Measurements from ENCODE around the gene OR56A5.

Gene OR56A5

GRCh38 chr11:5923794-5924193 lies 44.5 kb downstream of the OR56A5 start (continued):
- TF ChIP-seq ZNF768 (tag by site-specific recombination; IDR thresholded peaks at IDR 0.05) (no peak), ZNF175 (tag by site-specific recombination; IDR thresholded peaks at IDR 0.05) (no peak), ZNF488 (tag by site-specific recombination; IDR thresholded peaks at IDR 0.05) (no peak), ZNF704 (tag by site-specific recombination; IDR thresholded peaks at IDR 0.05) (no peak)

- H3K36me3 ChIP-seq (ENCODE audit: control insufficient read depth in 2 of 2, insufficient read depth in 1 of 2, low read length in 2 of 2) = no peaks in the 10 kb centered on the region
- no peaks in the 10 kb centered on the region for H3K4me1 ChIP-seq (ENCODE audit: control insufficient read depth, insufficient read depth, low read length)
- no peaks in the 10 kb centered on the region for H3K9me3 ChIP-seq (ENCODE audit: control insufficient read depth, insufficient read depth, low read depth, low read length)
- no peak overlapping the region for H3K27ac ChIP-seq (ENCODE audit: extremely low read depth, low read depth, low read length)
- ChIA-PET POLR2A (no interaction called here), CTCF (interaction anchor here (0.6 kb wide), 1 partner anchor 760 kb away, joined by 3 read pairs; the partner anchor contains the start of gene MRPL17)
- H3K4me3 ChIP-seq (ENCODE audit: low read depth, low read length) = no peak overlapping the region
- no peak for TF ChIP-seq REST (tag by site-specific recombination; IDR thresholded peaks at IDR 0.05)
- TF ChIP-seq ZNF202 (tag by site-specific recombination; IDR thresholded peaks at IDR 0.05; ENCODE audit: borderline replicate concordance) = no peak
- no peak for TF ChIP-seq HIC1 (tag by site-specific recombination; IDR thresholded peaks at IDR 0.05)
- TF ChIP-seq ZNF76 (tag by site-specific recombination; IDR thresholded peaks at IDR 0.05; ENCODE audit: borderline replicate concordance, low read depth) = no peak
- TF ChIP-seq ZBTB11 (tag by site-specific recombination; conservative IDR thresholded peaks at IDR 0.05; ENCODE audit: low read depth) = no peak
- TF ChIP-seq ZNF549 (tag by site-specific recombination; IDR thresholded peaks at IDR 0.05) = no peak
- TF ChIP-seq ZNF621 (tag by site-specific recombination; IDR thresholded peaks at IDR 0.05) = no peak
- TF ChIP-seq ZNF658 (tag by site-specific recombination; IDR thresholded peaks at IDR 0.05) = no peak
- TF ChIP-seq ZNF211 (tag by site-specific recombination; IDR thresholded peaks at IDR 0.05; ENCODE audit: low read depth) = no peak
- no peak for TF ChIP-seq TRIM28 (IDR thresholded peaks at IDR 0.05; ENCODE audit: borderline replicate concordance, low read length)
- no peak for TF ChIP-seq GLI4 (tag by site-specific recombination; IDR thresholded peaks at IDR 0.05)
- TF ChIP-seq ZNF629 (tag by site-specific recombination; IDR thresholded peaks at IDR 0.05) = no peak
- TF ChIP-seq ZNF561 (tag by site-specific recombination; IDR thresholded peaks at IDR 0.05; ENCODE audit: borderline replicate concordance) = no peak
- TF ChIP-seq ZNF48 (tag by site-specific recombination; IDR thresholded peaks at IDR 0.05) = no peak
Measured at GRCh38 chr11:5923427-5923776, 44.9 kb downstream of the OR56A5 start.

Measured in HEK293 (cell line).